Astrocyte (in vitro differentiated cells and primary cell): ENCODE measurements around the gene CREB5.

Source experiments
- CTCF ChIP-seq: IDR thresholded peaks from 2 replicates; pipeline ENCODE4 v1.5.1; 2011; ENCODE audit warnings: low read depth, mild to moderate bottlenecking, inconsistent platforms, low read length, moderate library complexity; ENCODE audit not compliant: insufficient read depth
- EZH2 ChIP-seq: IDR thresholded peaks from 2 replicates; pipeline ENCODE4 v1.6.1; 2012; ENCODE audit warnings: mild to moderate bottlenecking, low read length, inconsistent platforms; ENCODE audit not compliant: insufficient read depth

- TF ChIP-seq CTCF (no peak), EZH2 (no peak)
These were observed 362.1 kb downstream of the CREB5 start for GRCh38 chr7:28774261-28774988.
